HEK293 (cell line): Measurements from ENCODE around the gene THRA.

Source experiments
- CTCF ChIP-seq: fragments of 450-650 bp; formaldehyde crosslinking; IDR thresholded peaks from 2 replicates; pipeline ENCODE4 v1.5.1; 2016; ENCODE audit warnings: missing biosample characterization, missing genetic modification characterization
- KLF1 ChIP-seq: fragments of 450-650 bp; formaldehyde crosslinking; IDR thresholded peaks from 2 replicates; pipeline ENCODE4 v1.5.1; 2016; ENCODE audit warnings: missing biosample characterization, missing genetic modification characterization
- ZFP69B ChIP-seq: fragments of 450-650 bp; formaldehyde crosslinking; IDR thresholded peaks from 2 replicates; pipeline ENCODE4 v1.5.1; 2016; ENCODE audit warnings: missing biosample characterization, missing genetic modification characterization
- ZNF211 ChIP-seq: fragments of 450-650 bp; formaldehyde crosslinking; IDR thresholded peaks from 2 replicates; pipeline ENCODE4 v1.5.1; 2016; ENCODE audit warnings: low read depth, missing biosample characterization, missing genetic modification characterization
- ZNF292 ChIP-seq: fragments of 450-650 bp; formaldehyde crosslinking; IDR thresholded peaks from 2 replicates; pipeline ENCODE4 v1.5.1; 2016; ENCODE audit warnings: low read depth, missing biosample characterization, missing genetic modification characterization, borderline replicate concordance
- ZNF624 ChIP-seq: fragments of 450-650 bp; formaldehyde crosslinking; IDR thresholded peaks from 2 replicates; pipeline ENCODE4 v1.5.1; 2017; ENCODE audit warnings: missing biosample characterization, missing genetic modification characterization

GRCh38 chr17:40097087-40097486 is 34.3 kb downstream of the THRA start:
- TF ChIP-seq KLF1 (tag by site-specific recombination): no peak
- no peak for TF ChIP-seq CTCF (tag by site-specific recombination)
- no peak for TF ChIP-seq ZFP69B (tag by site-specific recombination)
- no peak for TF ChIP-seq ZNF211 (tag by site-specific recombination)
- no peak for TF ChIP-seq ZNF292 (tag by site-specific recombination)
- no peak for TF ChIP-seq ZNF624 (tag by site-specific recombination)
